Peyer's patch (tissue), 4 donors: ENCODE measurements around the gene DNAJC12. TPM values are rescaled to one million over a fixed set of nuclear protein-coding genes. Genes with fewer than 3 reads are reported as not detected.
"Not testable (repeated sequence)": the region's sequence is repeated elsewhere in the genome, so short reads cannot be mapped to it uniquely, and the experiment has no call there.

Experiments
- DNase-seq, 3 donors: peaks; one replicate each; pipeline ENCODE4 v3.0.0-alpha.2; 2017 to 2019
- H3K27ac ChIP-seq, 4 donors: fragments of 200-600 bp; sonication (generic); one replicate each; pipeline ENCODE4 v1.5.1; 2016 to 2019
- H3K27me3 ChIP-seq, 2 donors: fragments of 200-600 bp; sonication (generic); one replicate each; pipeline ENCODE4 v1.5.1; 2019
- H3K36me3 ChIP-seq, 3 donors: fragments of 200-600 bp; sonication (generic); one replicate each; pipeline ENCODE4 v1.5.1; 2016 to 2019
- H3K4me1 ChIP-seq, 4 donors: fragments of 200-600 bp; sonication (generic); one replicate each; pipeline ENCODE4 v1.5.1; 2016 to 2019
- H3K4me3 ChIP-seq, 4 donors: fragments of 200-600 bp; sonication (generic); 1 replicate in 3 of 4; 2 replicates in 1 of 4; pipeline ENCODE4 v1.5.1; 2016 to 2019; ENCODE audit warnings: mild to moderate bottlenecking in 1 of 4
- H3K9me3 ChIP-seq, 4 donors: fragments of 200-600 bp; sonication (generic); one replicate each; pipeline ENCODE4 v1.5.1; 2016 to 2019; ENCODE audit warnings: mild to moderate bottlenecking in 1 of 4
- POLR2A ChIP-seq, 2 donors: fragments of 450-650 bp; IDR thresholded peaks; one replicate each; pipeline ENCODE4 v1.5.1; 2017; ENCODE audit warnings: antibody characterized with exemption in 2 of 2, mild to moderate bottlenecking in 2 of 2, moderate library complexity in 2 of 2
- total RNA-seq, 4 donors: library from RNA; depleted of rRNA; stranded (reverse); fragments of >200 nt; gene quantifications; one replicate each; pipeline ENCODE4 v1.1.0, GENCODE V29; 2016
- TF ChIP-seq, protein P1 (sequence below), 6 experiments: fragments of 450-650 bp in 4 of 6; fragments of 200-600 bp in 2 of 6; sonication (generic) in 1 of 6; IDR thresholded peaks; one replicate each; pipeline ENCODE4 v1.5.1; 2017 to 2019; ENCODE audit warnings: antibody characterized with exemption in 6 of 6, mild to moderate bottlenecking in 3 of 6, moderate library complexity in 1 of 6

Gene DNAJC12
- total RNA-seq, 4 donors from 2014 or later = 1.8 to 3.3 (median 1.9) TPM; not detected in 1

DNA sequence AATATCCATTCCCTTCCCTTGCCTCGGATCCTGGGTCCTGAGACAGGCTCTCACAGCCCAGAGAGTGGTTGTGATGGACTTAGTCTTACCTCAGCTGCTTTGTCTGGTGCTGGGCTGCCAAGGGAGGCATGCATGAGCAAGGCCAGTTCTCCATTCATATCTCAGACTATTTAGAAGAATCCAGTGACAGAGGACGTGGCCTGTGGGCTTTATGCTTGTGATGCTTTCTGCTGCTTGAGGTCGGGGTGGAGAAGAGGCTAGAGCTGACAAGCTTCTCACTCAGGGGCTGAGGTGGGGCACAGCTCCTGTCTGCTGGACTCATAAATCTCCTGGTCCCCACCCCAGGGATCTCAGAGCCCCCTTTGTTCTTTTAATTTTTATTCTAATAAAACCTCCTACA lies 66.8 kb downstream of the DNAJC12 start:
- peaks cover 0 to 11% (median 0%) of the 10 kb centered on the region in 4 donors for H3K4me1 ChIP-seq
- no peaks in the 10 kb centered on the region for H3K9me3 ChIP-seq
- no peaks in the 10 kb centered on the region for H3K27me3 ChIP-seq
- TF ChIP-seq POLR2A (IDR thresholded peaks at IDR 0.05) = no peak
- TF ChIP-seq, protein P1, sequence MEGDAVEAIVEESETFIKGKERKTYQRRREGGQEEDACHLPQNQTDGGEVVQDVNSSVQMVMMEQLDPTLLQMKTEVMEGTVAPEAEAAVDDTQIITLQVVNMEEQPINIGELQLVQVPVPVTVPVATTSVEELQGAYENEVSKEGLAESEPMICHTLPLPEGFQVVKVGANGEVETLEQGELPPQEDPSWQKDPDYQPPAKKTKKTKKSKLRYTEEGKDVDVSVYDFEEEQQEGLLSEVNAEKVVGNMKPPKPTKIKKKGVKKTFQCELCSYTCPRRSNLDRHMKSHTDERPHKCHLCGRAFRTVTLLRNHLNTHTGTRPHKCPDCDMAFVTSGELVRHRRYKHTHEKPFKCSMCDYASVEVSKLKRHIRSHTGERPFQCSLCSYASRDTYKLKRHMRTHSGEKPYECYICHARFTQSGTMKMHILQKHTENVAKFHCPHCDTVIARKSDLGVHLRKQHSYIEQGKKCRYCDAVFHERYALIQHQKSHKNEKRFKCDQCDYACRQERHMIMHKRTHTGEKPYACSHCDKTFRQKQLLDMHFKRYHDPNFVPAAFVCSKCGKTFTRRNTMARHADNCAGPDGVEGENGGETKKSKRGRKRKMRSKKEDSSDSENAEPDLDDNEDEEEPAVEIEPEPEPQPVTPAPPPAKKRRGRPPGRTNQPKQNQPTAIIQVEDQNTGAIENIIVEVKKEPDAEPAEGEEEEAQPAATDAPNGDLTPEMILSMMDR (IDR thresholded peaks at IDR 0.05) = no peak
- no peak overlapping the region for H3K4me3 ChIP-seq
- no peaks in the 10 kb centered on the region for H3K36me3 ChIP-seq
- peak overlapping the region in 1 of 4 donors; percentile 53 for H3K27ac ChIP-seq
- DNase-seq = no peak

DNA sequence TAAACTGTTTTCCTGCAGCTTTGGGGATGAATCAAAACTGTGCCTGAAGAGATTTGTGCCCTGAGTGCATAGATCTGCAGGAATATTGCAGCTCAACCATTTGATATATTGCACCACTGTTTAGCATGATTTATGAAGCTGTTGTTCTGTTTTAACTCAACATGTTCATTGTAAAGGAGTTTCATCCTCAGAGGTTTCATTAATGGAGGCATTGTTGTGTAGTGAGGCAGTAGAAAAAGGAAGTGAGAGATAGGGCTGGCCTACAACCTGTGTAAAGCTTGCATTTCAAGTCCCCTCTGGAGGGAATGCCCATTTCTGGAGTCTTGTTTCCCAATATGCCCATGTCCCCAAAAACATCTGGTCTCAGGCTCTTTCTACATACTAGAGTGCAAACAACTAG lies 67.5 kb downstream of the DNAJC12 start:
- Histone ChIP-seq H3K4me3 (no peak overlapping the region), H3K36me3 (no peaks in the 10 kb centered on the region), H3K9me3 (no peaks in the 10 kb centered on the region), H3K27ac (peak overlapping the region in 1 of 4 donors; percentile 53), H3K4me1 (peaks cover 0 to 11% (median 0%) of the 10 kb centered on the region in 4 donors), H3K27me3 (no peaks in the 10 kb centered on the region)
- DNase-seq = no peak
- TF ChIP-seq, protein P1 (IDR thresholded peaks at IDR 0.05) = no peak
- TF ChIP-seq POLR2A (IDR thresholded peaks at IDR 0.05) = no peak

DNA sequence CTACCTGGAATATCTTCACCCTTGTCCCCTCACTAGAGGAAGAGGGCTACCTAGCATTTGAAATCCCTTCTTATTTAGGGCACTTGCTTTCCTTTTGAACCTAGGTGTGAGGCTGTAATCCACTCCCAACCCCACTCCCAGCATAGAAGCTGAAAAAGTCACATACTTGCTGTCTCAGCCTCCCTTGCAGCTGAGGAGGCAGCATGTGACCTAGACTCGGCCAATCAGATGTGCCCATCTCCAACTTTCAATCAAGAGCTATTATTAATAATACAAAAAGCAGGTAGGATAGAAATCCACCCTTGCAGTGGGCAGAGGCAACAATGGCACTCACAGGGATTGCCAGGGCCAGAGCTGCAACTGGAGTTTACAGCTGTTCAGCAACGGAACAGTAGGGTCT lies 70.7 kb downstream of the DNAJC12 start:
- no peak for DNase-seq
- peaks cover 0 to 11% (median 4%) of the 10 kb centered on the region in 4 donors for H3K4me1 ChIP-seq
- no peak overlapping the region for H3K27ac ChIP-seq
- H3K36me3 ChIP-seq = no peaks in the 10 kb centered on the region
- no peaks in the 10 kb centered on the region for H3K27me3 ChIP-seq
- TF ChIP-seq, protein P1 (IDR thresholded peaks at IDR 0.05) = no peak
- TF ChIP-seq POLR2A (IDR thresholded peaks at IDR 0.05) = no peak
- H3K9me3 ChIP-seq = no peaks in the 10 kb centered on the region
- H3K4me3 ChIP-seq = no peak overlapping the region

DNA sequence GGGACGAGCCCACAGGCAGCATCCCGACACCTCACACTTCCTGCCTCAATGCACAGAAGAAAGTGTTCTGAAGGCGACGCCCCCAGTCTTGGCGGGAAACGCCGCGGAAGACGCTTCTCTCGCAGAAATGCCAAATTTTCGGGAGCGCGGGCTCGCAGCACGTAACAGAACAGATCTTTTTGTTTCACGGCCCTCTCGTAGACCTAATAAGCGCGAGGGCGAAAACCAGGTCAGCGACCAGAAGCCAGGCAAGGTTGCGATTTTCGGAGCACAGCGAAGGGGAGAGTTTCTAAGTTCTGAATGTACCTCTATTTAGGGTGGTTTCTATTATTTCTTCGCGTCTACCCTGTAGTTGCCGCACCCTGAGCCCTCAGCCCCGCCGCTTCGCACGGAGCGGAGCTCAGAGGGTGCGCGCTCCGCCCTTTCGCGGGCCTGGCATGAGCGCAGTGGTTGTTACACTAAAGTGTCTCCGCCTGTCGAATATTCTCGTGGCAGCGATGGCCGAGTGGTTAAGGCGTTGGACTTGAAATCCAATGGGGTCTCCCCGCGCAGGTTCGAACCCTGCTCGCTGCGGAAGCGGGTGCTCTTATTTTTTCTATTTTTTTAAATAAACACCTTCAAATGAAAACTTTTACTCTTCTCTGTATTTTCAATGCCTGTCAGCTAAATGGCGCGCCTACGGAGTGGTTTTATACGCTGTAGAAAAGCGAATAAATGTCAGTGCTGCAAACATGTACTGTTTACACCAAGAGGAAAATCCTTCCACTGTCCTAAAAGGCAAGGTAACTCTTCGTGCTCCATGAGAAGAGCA lies 73.8 kb downstream of the DNAJC12 start:
- peak overlapping the region; percentile 86 to 90 (median 90) for H3K27ac ChIP-seq
- H3K9me3 ChIP-seq = no peaks in the 10 kb centered on the region
- peak overlapping the region; percentile 56 to 77 (median 66) for H3K4me3 ChIP-seq
- peaks cover 0 to 8% (median 0%) of the 10 kb centered on the region in 4 donors for H3K4me1 ChIP-seq
- peak; percentile 97 to 99 (median 98) for DNase-seq
- H3K36me3 ChIP-seq = no peaks in the 10 kb centered on the region
- TF ChIP-seq, protein P1 (IDR thresholded peaks at IDR 0.05) = no peak
- TF ChIP-seq POLR2A (IDR thresholded peaks at IDR 0.05) = peak in 1 of 2 donors; percentile 21
- no peaks in the 10 kb centered on the region for H3K27me3 ChIP-seq

DNA sequence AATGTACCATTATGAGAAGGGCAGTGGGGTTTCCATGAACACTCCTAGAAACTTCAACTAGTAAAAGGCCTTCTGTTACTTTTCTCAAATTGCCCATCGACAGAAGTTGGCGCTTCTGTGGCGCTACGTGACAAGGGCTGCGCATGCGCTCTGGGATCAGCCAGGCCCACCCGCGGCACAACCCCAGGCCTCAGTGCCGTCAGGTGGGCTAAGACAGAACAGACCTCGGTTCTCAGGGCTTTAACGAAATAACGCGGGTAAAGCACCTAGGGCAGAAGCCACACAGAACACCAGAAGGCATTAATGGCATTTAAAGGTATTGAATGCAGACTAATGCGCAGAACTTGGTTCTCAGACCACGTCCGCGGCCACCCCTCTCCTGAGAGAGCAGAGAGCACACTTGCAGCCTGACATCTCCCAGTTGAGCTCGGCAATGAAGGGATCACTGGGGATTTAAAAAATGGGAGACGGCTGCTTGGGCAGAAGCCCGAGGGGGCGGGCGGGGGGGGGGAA lies 74.4 kb downstream of the DNAJC12 start:
- H3K4me3 ChIP-seq = peak overlapping the region; percentile 56 to 77 (median 66)
- TF ChIP-seq POLR2A (IDR thresholded peaks at IDR 0.05) = no peak
- TF ChIP-seq, protein P1 (IDR thresholded peaks at IDR 0.05) = no peak
- peak; percentile 70 to 88 (median 75) for DNase-seq
- H3K4me1 ChIP-seq = peaks cover 0 to 8% (median 0%) of the 10 kb centered on the region in 4 donors
- no peaks in the 10 kb centered on the region for H3K27me3 ChIP-seq
- no peaks in the 10 kb centered on the region for H3K9me3 ChIP-seq
- H3K27ac ChIP-seq = peak overlapping the region; percentile 86 to 90 (median 90)
- H3K36me3 ChIP-seq = no peaks in the 10 kb centered on the region

DNA sequence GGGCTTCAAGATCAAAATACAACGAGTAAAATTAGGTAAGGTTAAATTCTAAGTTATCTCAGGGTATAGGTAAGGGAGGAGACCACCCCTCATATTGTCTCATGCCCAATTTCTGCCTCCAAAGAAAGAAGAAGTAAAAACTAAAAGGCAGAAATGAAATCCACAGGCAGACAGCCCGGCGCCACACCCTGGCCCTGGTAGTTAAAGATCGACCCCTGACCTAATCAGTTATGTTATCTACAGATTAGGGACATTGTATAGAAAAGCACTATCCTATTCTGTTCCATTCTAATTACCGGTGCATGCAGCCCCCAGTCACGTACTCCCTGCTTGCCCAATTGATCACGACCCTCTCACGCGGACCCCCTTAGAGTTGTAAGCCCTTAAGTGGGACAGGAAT lies 75.4 kb downstream of the DNAJC12 start:
- H3K4me3 ChIP-seq, H3K36me3 ChIP-seq, DNase-seq, H3K9me3 ChIP-seq, H3K27ac ChIP-seq, H3K4me1 ChIP-seq, H3K27me3 ChIP-seq: not testable (repeated sequence)
